Stimulated activated CD4-positive, alpha-beta T cell treated with anti-CD3 and anti-CD28 coated beads, Interleukin-1b, Interleukin-23, amount 100 ng/mL, for 48 hours (primary cell): ENCODE results near the gene MGAT4A.
"Not testable (repeated sequence)": the region's sequence is repeated elsewhere in the genome, so short reads cannot be mapped to it uniquely, and the experiment has no call there.

Source experiments
- DNase-seq: peaks from one replicate; pipeline ENCODE4 v3.0.0-alpha.2; 2020

The MGAT4A gene

DNA sequence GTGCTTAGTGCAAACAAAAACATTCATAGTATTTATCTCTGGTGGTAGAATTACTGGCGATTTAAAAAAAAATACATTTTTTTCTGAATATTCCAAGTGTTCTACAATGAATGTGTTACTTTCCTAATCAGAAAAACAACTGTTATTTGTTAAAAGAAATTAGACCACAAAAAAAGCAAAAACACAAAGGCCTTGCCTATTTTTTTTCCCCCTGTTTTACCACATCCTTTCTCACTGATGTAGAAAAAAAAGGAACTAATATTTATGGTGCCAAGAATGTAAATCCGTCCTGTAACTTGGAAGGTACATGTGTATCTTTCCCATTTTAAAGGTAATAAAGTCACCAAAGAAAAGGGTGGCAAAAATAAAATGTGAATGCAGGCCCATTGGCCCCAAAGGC, 28.4 kb upstream of the MGAT4A start:
- DNase-seq: no peak

DNA sequence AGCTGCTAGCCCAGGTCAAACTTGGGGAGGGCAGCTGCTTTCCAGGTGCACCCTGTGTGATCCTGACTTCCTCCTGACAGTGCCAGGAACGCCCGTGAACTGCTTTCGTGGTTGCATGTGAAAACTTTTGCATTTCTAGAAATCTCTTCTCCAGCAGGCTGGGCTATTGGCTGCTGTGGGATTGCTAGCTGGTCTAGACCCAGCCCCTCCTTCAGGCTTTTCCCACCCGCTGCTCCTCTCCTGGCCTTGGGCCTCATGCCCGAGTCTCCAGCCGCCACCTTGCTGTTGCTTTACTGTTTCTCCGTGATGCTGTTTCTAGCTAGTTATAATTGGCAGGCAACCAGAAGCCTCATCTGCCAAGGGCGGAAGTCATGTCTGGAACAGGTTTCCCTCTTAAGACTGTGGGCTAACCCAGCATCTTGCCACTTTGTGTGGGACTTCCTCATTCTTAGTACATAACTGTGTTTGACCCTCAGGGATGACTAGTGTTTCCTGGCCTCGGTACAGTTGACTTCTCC, 27.0 kb upstream of the MGAT4A start:
- peak; percentile 44 for DNase-seq

DNA sequence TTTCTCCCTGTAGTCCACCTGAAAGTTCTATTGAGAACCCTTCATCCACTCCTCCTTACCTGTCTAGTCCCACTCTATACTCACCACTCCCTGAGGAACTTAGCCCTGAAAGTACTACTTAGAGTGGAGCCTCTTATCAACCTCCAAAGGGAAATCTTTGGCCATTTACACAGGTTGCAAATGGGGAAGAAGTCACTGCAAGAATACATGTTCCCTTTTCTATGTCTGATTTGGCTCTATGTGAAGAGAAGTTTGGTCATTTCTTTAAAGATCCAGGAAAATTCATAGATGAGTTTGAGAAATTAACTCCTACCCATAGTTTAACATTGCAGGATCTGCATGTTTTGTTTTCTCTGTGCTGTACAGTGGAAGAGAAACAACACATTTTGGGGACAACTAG, 22.9 kb upstream of the MGAT4A start:
- DNase-seq: no peak

DNA sequence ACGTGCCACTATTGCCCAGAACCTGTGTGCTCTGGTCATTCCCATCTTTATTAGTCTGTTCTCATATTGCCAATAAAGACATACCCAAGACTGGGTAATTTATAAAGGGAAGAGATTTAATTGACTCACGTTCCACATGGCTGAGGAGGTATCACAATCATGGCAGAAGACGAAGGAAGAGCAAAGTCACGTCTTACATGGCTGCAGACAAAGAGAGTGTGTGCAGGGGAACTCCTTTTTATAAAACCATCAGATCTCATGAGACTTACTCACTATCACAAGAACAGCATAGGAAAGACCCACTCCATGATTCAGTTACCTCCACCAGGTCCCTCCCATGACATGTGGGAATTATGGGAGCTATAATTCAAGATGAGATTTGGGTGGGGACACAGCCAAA, 21.8 kb upstream of the MGAT4A start:
- not testable (repeated sequence) for DNase-seq

DNA sequence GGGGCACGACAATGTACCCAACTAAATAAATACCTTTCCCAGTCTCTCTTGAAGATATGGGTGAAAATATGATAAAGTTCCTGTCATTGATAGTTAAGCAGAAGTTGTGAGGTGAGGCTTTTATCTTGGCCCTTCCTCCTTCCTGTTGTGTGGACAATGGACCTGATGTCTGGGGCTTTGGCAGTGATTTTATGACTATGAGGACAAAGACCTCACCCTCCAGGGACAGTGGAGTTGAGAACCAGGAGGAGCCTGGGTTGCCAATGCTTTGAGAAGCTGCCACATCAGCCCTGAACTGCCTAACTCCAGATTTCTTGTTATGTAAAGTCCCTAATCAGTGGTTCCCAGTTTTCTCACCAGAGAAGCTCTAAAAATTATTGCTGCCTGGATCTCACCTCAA, 20.8 kb upstream of the MGAT4A start:
- no peak for DNase-seq

DNA sequence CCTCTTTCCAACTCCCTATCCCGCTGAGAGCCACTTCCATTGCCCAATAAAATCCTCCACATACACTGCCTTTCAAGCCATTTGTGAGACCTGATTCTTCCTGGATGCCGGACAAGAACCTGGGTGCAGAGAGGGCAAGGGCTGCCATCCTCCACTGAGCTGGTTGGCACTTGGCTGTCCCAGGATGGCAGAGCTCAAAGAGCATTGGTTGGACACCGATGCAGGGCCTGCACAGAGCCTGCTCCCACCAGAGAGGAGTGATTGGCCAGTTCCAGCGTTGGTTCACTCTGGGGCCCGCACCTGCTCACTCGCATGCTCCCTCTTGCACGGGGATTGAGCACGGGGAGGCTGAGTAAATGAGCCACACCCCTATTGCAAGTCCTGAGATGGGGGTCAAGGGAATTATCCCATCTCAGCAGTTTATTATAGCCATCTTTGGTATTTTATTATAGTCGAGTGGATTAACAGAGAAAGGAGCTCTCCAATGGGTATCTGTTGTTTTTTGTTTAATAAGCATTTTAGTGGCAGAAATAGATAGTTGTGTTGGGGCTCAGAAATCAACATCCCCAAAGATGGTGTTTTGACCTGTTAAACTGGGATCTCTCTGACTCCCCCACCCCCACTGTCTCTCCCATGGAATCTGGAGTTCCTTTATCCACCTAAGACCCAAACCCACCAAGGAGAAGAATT, 19.8 kb upstream of the MGAT4A start:
- DNase-seq: no peak

DNA sequence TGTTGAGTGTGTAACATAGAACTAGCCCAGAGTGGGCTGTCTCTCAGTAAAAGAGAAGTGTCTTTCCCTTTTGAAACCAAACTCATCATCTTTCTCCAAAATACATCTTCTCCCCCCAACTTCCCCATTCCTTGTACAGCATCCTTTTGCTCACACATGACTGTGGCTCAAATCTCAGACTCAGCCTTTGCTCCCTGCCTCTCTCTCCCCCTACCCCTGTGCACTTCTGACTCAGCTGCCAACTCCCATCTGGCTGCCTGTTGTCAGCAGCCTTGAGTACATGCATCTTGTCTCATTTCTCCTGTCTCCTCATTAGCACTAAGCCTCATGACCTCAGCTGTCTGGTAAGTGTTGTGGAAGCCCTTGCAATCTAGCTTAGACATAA, 18.1 kb upstream of the MGAT4A start:
- no peak for DNase-seq

DNA sequence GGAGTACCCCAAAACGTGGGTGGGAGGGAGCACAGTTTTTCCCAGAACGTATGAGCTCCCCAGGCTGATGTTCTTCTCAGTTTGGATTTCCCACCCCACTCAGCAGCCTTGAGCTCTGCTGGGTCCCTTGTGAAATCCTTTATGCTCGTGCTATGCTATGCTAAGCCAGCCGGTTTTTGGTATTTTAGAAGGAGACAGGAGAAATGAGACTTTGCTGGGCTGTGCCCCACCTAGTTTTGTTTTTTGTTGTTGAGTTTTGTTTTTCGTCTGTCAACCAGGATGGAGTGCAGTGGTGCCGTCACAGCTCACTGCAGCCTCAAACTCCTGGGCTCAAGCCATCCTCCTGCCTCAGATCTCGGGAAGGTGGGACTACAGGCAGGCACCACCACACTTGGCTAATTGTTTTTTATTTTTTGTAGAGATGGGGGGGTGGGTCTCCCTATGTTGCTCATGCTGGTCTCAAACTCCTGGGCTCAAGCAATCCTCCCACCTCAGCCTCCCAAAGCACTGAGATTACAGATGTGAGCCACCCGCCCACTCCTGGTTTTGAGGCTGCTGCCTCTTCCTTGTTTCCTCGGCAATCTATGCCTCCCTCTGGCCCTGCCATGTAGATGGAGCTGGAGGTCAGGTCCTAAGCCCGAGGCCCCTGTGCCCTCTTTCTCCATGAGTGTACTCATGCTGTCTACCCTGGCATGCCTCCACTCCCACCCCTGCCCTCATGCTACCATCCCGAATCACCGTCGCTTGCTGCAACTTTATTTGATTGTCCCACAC, 17.5 kb upstream of the MGAT4A start:
- no peak for DNase-seq

DNA sequence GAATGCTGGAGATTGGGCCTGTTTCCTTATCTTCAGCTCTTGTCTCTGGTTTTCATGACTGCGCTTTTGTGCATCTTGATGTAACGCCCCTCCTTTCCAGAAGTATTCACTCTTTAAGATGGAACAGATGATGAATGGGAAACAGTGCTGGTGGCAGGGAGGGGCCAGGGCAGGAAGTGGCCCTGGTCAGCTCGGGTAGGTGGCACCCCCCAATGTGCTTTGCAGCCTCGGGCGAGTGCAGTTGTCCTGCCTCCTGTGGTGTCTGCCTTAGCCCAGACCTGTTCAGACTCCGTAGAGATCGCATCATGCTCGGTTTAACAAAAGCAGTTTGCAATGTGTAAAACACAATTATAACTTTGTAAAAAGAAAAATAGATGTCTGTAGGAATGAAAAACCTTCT, 17.0 kb upstream of the MGAT4A start:
- no peak for DNase-seq

DNA sequence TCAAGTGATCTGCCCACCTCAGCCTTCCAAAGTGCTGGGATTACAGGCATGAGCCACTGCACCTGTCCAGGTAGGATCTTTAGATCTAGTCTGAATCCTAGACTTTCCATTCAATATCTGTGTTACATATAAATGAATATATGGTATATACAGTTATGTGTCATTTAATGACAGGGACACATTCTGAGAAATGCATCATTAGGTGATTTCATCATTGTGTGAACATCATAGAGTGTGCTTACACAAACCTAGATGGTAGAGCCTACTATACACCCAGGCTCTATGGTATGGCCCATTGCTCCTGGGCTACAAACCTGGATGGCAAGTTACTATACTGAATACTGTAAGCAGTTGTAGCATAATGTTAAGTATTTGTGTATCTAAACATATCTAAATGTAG, 15.5 kb upstream of the MGAT4A start:
- no peak for DNase-seq

DNA sequence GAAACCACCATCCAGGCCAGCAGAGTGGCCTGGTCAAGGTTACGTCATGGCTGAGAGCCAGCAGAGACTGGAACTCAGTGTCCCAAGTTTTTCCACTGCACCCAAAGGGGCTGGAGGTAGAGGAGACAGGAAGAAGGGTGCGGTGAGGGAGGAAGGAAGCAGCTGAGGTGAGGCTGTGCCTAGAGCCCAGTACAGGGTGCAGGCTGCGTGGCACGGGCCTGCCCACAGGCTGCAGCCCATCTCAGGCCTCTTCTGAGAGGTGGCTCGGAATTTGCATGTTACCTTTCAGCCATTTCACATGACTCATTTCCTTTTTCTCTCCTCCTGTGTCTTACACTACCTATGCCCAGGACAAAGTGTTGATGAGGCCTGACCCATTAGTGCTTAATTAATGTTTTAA, 13.7 kb upstream of the MGAT4A start:
- no peak for DNase-seq

DNA sequence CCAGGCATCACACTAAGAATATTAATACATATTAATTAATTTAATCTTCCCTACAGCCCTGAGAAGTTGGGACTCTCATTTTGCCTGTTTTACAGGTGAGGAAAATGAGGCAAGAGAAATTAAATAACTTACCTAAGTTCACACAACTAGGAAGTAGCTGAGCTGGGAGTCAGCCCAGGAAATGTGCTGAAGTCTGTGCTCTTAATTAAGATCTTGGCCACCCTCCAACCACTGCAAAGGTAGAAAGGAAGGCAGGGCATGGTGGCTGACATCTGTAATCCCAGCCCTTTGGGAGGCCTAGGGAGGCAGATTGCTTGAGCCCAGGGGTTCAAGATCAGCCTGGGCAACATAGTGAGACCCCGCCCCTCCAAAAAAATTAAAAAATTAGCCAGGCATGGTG, 12.9 kb upstream of the MGAT4A start:
- no peak for DNase-seq

DNA sequence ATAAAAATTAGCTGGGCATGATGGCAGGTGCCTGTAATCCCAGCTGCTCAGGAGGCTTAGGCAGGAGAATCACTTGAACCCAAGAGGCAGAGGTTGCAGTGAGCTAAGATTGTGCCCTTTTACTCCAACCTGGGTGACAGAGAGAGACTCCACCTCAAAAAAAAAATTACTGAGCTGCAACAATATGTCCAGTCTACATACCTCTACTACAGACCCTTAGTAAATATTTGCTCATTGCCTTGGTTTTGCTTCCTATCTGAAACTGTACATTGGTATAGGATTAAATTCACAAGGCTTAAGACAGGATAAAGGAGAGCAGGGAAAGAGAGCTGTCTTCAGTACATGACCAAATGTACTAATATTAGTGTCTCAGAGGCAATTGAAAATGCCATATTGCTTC, 8.1 kb upstream of the MGAT4A start:
- no peak for DNase-seq

DNA sequence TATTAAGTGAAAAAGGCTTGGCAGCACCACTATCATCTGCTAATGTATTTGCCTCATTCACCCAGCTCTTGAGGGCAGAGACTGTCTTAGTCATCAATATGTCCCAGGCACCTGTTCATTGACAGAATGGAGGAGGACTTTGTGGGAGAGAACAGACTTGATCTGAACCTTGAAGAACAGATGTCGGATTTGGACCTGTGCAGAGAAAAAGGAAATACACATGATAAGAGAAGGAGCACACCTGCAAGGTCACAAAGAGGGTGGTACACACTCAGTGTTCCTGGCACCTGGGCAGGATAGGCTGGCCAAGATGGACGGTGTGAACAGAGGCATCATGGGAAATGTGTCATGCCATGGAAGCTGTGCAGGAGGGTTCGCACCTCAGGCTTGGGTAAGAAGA, 7.4 kb upstream of the MGAT4A start:
- no peak for DNase-seq

DNA sequence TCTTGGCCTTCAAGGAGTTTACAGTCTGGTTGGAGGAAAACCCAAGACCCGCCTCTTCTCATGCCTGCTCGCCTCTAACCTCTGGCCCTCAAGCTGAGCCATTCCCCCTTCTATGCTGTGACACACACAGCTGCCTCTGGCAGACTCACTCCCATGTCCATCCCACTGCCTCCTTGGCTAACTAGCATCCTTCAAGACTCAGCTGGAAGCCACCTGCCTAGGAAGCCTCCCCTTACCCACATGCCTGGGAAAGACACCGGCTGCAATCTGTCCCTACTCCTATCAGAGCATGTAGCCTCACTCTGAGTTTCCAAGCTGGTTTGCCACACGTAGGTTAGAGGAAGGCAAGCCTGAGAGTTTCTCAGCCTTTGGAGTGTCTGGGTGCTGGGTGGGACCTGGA, 6.9 kb upstream of the MGAT4A start:
- DNase-seq: no peak

DNA sequence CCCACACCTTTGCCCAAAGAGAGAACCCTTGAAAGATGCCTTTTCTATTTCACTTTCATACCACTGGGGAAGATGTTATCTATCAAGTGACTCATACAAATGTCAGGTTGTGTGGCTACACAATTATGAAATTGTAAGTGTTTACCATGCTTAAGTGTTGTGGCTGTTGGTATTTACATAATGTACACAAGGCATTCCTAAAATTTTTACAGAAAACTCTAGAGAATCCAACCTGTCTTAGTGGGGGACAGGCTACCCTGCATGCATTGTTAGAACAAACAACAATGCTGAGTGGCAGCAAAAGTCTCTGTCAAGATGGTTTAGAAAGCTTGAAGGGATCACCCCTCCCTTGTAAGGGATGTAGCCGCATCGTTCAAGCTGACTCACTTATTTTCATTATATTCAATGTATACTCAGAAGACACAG, 5.5 kb upstream of the MGAT4A start:
- no peak for DNase-seq

DNA sequence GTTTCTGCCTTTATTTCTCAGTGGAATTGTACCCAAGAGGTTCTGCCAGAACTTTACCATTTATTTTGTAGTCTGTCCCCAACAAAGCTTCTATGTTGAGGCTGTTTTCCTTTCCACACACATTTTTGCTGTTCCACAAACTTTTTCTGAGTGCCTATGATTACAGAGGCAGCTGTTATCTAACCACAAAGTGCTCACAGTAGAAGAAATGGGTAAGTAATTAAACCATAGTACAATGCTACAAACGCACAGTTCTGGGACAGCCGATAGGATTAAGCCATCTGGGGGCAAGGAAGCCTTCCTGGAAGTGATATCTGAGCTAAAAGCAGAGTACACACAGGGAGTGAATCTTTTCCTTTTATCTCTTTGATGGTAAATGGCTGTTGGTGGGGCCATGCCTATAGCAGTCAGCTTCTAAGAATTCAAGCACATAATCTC, 3.9 kb upstream of the MGAT4A start:
- no peak for DNase-seq

DNA sequence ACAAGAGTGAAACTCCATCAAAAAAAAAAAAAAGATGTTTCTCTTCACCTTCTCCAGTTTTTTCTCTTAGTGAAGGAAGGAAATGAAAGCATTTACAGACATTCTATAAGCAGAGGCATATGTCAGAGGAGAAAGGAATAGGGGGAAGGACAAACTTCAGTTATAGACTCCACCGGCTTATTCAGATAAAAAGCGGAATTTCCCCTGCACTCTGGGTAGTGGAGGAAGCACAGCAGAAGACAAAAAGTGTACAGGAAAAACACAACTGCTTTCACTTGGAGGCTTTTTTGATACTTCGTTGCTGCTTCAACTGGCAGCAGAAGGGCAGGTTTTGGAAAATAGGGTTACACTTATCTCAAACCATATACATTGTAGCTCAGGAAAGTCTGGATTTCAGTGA, 3.2 kb upstream of the MGAT4A start:
- no peak for DNase-seq

DNA sequence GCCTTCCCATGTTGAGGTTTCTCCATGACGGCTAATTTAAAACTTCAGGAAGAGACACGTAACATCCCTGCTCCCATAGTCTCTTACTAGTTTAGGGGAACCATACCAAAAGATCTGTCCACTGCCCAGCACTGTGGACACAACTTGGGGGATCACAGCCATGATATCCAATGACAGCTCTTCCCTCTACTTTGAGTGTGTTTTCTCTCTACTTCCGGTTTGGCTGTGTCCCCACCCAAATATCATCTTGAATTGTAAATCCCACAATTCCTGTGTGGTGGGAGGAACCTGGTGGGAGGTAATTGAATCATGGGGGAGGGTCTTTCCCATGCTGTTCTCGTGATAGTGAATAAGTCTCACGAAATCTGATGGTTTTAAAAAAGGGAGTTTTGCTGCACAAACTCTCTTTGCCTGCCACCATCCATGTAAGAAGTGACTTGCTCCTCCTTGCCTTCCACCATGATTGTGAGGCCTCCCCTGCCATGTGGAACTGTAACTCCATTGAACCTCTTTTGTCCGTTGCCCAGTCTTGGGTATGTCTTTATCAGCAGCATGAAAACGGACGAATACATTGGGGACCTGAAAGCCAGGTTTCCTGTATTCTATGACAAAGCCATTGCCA, 1.6 kb upstream of the MGAT4A start:
- DNase-seq: no peak

DNA sequence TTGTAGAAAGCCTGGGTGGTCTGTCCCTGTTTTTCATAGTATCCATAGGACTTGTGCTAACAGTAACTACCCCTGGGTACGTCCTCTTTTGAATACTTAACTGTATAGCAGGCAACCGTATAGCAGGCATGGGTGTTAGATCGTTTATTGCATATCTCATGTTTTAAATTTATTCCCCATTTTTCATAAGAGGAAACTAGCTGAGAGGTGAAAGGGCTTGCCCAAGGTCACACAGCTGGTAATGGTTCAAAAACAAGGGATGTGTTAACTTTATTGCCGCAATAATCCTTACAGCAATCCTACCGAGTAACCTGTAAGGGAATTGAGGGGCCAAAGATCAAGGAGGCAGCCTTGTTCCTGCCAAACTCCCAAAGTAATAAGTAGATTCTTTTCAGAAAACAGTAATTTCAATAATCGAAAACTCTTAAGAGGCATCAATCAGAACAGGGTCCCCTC, 990 bp upstream of the MGAT4A start:
- no peak for DNase-seq

DNA sequence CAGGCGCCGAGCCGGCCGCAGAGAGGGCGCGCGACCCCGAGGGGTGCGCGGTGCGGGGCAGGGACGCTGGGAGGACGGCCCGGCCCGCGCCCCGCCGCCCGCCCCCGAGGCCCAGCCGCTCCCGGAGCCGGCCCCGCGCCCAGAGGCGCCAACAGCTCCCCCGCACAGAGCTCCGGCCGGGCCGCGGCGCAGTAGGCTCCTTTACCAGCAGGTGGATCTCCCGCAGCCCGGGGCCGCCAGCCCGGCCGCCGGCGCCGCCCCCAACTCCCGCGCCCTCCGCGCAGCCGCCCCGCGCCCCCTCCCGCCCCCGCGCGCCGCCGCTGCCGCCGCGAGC, 258 bp downstream of the MGAT4A start:
- DNase-seq: peak; percentile 57

DNA sequence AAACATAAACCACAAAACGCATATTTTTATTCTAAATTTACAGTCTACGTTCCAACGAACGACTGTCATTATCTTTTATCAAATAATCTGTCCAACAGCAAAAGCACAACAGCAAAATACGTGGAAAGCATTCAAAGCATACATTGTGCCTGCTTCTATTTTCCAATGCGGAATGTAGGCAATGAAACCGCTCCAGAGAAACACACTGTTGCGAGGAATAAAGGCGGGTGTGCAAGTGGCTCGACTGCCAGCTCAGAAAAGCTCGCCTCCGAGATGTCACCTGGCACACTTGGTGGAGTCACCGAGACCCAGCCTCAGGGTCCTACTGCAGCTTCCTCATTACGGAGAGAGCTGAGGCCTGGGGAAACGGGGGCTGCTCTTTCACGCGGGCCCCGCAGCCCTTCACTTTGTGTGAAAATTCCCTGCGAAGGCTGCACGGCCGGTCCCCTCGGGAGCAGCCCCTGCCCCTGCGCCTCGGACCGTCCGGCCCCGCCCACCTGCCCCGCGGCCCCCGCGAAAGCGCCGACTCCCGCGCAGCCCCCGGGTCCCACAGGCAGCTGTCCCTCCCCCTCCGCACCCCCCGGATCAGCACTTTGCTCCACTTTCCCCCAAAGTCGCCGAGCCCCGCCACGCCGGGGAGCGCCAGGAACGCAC, 752 bp downstream of the MGAT4A start:
- DNase-seq: peak; percentile 66

DNA sequence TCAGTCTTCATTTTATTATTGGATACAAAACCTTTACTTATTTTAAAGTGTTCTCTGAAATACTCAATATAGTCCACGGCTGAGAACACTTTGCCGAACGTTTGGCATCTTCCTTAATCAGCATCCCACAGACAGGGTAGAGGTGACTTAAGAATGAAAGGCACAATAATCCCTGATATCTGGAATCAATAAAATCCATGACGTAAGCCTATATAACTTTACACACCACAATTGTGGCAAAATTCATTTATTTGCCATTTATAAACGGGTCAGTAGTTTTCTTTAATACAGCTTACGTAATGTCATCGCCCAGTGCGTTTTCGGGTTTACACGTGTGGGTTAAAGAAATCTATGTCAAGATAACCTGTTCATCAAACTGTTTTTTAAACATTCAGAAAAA, 1.3 kb downstream of the MGAT4A start:
- DNase-seq: no peak
